Caki2 (cell line): Measurements from ENCODE around the gene TMPRSS11D. TPM values are rescaled to one million over a fixed set of nuclear protein-coding genes. Genes with fewer than 3 reads are reported as not detected.

Experiments used
- DNase-seq: peaks from one replicate; pipeline ENCODE4 v3.0.0-alpha.2; 2015; ENCODE audit warnings: low read depth
- in situ Hi-C: cut with HindIII; loops from 2 replicates; pipeline ENCODE4 v1.10.0; 2016; ENCODE audit warnings: low sequenced_read_pairs, low pct_unique_long_range_greater_than_20kb, mixed read lengths
- total RNA-seq: library from RNA; depleted of rRNA; stranded (reverse); fragments of >200 nt; shearing (Covaris generic); gene quantifications from 2 replicates; pipeline ENCODE4 v1.2.3, GENCODE V29; 2014; ENCODE audit warnings: low replicate concordance

Gene TMPRSS11D
- total RNA-seq, 1 experiment from 2014 or later: not detected

GRCh38 chr4:67894659-67895058, 10.9 kb upstream of the TMPRSS11D start:
- in situ Hi-C loops: no loop called here

GRCh38 chr4:67892905-67893304, 9.1 kb upstream of the TMPRSS11D start:
- in situ Hi-C loops: no loop called here
- no peak for DNase-seq

More at GRCh38 chr4:67894659-67895058, 10.9 kb upstream of the TMPRSS11D start:
- DNase-seq: no peak

GRCh38 chr4:67892253-67892652, 8.5 kb upstream of the TMPRSS11D start:
- no peak for DNase-seq
- in situ Hi-C loops: no loop called here

- DNase-seq: no peak
- in situ Hi-C loops: no loop called here
Observed at GRCh38 chr4:67891645-67892044, 7.8 kb upstream of the TMPRSS11D start.

- peak; percentile 26 for DNase-seq
- in situ Hi-C loops: no loop called here
Observed at GRCh38 chr4:67886281-67886680, 2.5 kb upstream of the TMPRSS11D start.

- in situ Hi-C loops: no loop called here
- DNase-seq: peak; percentile 64
Observed at GRCh38 chr4:67885762-67886161, 2.0 kb upstream of the TMPRSS11D start.

GRCh38 chr4:67884701-67885100, 899 bp upstream of the TMPRSS11D start:
- DNase-seq: no peak
- in situ Hi-C loops: no loop called here

GRCh38 chr4:67883458-67883857, 344 bp downstream of the TMPRSS11D start:
- no peak for DNase-seq
- in situ Hi-C loops: no loop called here

- in situ Hi-C loops: no loop called here
- DNase-seq: no peak
Observed at GRCh38 chr4:67880866-67881610, 2.8 kb downstream of the TMPRSS11D start.

GRCh38 chr4:67879486-67879885, 4.3 kb downstream of the TMPRSS11D start:
- in situ Hi-C loops: no loop called here
- no peak for DNase-seq

GRCh38 chr4:67877086-67877485, 6.7 kb downstream of the TMPRSS11D start:
- no peak for DNase-seq
- in situ Hi-C loops: no loop called here

GRCh38 chr4:67874986-67875385, 8.8 kb downstream of the TMPRSS11D start:
- in situ Hi-C loops: no loop called here
- DNase-seq: no peak

- in situ Hi-C loops: no loop called here
- DNase-seq: no peak
Observed at GRCh38 chr4:67873116-67873515, 10.7 kb downstream of the TMPRSS11D start.

GRCh38 chr4:67871867-67872266, 11.9 kb downstream of the TMPRSS11D start:
- in situ Hi-C loops: no loop called here
- DNase-seq: peak; percentile 21

- in situ Hi-C loops: no loop called here
- DNase-seq: no peak
Observed at GRCh38 chr4:67869580-67870190, 14.1 kb downstream of the TMPRSS11D start.

GRCh38 chr4:67861513-67861912, 22.3 kb downstream of the TMPRSS11D start:
- DNase-seq: no peak

GRCh38 chr4:67853336-67853735, 30.5 kb downstream of the TMPRSS11D start:
- no peak for DNase-seq
- in situ Hi-C loops: no loop called here

More at GRCh38 chr4:67861513-67861912, 22.3 kb downstream of the TMPRSS11D start:
- in situ Hi-C loops: no loop called here

GRCh38 chr4:67820903-67821302, 62.9 kb downstream of the TMPRSS11D start:
- no peak for DNase-seq
- in situ Hi-C loops: no loop called here

- in situ Hi-C loops: no loop called here
- DNase-seq: no peak
Observed at GRCh38 chr4:67810011-67810410, 73.8 kb downstream of the TMPRSS11D start.

GRCh38 chr4:67809502-67809901, 74.3 kb downstream of the TMPRSS11D start:
- in situ Hi-C loops: no loop called here
- no peak for DNase-seq
